GM18907 (cell line): Measurements from ENCODE around the gene SCAP.
A peak's percentile ranks its signal among the peaks of the same experiment; 100 is the strongest.
"Not testable (repeated sequence)": the region's sequence is repeated elsewhere in the genome, so short reads cannot be mapped to it uniquely, and the experiment has no call there.

Experiments used
- ATAC-seq: cut with Tn5 transposase; IDR thresholded peaks from one replicate; pipeline ENCODE4 v1.9.1; 2021; ENCODE audit warnings: mild to moderate bottlenecking, moderate library complexity; ENCODE audit not compliant: unreplicated experiment

Gene SCAP

DNA sequence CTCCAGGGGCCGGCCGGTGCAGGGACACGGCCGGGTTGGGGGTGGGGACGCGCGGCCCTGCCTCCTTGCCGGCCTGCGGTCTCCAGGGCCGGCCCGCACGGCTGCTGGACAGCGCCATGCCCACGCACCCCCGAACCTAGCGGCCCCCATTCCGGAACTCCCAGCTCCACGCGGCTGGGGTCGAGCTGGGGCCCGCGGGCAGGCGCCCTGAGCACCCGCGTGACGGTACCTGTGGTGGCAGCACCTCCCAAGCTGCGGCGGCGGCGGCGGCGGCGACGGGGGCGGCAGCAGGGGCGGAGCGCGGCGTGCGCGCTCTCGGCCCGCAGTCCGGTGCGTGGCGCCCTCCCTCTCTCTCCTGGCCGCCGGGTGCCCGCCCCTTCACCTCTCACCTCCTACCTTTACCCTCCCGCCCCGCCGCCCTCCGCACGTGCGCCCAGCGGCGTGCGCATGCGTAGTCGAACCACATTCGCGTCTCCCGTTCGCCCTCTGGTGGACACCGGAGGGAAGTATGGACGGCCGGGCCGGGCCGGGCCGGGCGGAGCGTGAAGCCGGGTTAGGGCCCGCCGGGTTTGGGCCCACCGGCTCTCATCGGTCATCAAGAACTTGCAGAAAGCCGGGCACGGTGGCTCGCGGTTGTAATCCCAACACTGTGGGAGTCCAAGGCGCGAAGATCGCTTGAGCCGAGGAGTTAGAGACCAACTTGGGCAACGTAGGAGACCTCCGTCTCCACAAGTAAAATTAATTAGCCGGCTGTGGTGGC lies at the start of gene SCAP:
Gene SCAP, minus strand, starts transcription at position 372 of the 760 bp plus-strand sequence. CDS start 32,948 bp downstream, outside the sequence.
- ATAC-seq: peak; percentile 88

DNA sequence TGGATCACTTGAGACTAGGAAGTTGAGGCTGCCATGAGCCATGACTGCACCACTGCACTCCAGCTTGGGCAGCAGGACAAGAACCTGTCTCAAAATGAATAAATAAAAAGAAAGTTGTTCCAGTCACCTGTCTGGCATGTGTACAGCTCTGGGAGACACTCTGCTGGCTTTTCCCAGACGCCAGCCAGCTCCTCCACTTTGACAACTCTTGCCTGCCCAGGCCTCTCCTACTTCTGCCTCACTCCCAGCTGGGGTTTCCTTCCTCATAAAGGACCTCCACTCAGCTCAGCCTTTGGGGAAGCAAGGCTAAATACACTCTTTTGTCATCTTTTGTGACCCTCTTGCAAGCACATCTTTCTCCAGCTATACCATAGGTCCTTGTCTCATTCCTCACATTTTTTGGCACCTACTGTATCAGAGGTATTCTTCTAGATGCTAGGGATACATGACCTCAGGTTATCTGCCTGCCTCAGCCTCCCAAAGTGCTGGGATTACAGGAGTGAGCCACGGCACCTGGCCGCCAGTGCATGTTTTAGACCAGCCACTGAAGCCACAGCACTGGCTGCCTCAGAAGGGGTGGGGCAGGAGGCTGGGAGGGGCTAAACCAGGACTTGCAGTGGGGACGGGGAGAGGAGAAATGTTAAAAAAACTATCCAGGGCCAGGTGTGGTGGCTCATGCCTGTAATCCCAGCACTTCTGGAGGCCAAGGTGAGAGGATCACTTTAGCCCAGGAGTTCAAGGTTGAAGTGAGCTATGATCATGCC lies 47.8 kb upstream of the SCAP start:
- ATAC-seq: no peak

DNA sequence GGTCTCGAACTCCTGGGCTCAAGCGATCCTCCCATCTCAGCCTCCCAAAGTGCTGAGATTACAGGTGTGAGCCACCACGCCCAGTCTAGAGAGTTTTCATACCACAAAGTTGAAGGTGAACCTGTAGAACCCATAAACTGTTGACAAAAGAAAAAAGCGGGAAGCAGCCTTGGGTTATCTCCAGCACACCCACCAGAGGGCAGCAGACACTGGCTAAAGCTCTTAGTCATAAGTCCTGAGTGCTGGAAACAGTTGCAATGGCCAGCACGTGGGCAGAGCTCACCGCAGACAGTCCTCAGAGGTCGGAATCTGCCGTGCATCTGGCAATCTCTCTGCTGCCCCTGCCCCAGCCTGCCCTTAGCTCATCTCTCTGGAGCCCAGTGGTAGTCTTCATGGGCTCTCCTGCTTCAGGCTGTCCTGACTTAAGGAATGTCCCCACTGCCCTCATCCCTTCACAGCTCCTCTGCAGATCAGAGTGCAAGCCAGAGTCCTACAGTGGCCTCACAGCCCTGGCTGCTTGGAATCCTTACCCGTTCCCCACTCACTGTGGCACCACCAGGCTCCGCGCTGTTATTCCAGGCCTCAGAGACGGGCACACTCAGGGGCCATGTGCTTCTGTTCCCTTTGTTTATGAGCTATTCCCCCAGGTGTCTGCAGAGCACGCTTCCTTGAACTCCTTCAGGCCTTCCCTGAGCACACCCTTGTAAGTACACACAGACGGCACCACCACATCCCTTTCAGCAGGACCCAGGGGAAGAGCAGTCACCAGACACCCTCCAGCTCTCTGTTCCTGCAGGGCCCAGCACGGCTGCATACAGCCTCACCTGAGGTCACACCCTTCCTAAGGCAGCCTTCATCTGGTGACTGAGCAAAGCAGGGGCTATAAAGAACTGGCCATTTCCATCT lies 46.6 kb upstream of the SCAP start:
- peak; percentile 64 for ATAC-seq

DNA sequence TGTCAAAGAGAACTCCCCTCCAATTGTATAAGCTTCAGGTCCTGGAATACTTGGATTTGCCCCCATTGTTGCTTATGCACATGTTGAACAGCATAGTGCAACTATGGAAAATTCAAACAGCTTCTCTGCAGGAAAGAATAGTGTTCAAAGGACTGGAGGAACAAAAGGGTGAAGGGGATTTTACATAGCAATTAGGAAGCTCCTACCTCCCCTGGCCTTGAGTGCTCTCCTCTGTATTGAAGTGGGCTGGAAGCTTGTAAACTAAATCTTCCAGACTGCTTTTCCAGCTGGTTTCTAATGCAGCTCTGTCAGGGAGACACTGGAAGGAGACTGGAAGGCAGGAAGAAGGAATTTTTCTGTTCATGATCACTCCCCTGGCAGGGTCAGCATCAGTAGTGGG lies 45.0 kb upstream of the SCAP start:
- ATAC-seq: no peak

DNA sequence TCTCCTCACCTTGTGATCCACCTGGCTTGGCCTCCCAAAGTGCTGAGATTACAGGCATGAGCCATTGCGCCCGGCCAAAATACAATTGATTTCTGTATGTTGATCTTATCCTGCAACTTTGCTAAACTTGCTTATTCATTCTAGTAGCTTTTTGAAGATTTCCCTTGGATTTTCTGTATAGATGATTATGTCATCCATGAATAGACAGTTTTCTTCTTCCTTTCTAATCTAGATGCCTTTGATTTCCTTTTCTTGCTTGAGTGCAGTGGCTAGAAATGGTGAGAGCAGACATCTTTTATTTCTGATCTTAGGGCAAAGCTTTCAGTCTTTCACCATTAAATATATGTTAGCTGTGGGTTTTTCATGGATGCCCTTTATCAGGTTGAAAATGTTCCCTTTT lies 42.2 kb upstream of the SCAP start:
- ATAC-seq: no peak

DNA sequence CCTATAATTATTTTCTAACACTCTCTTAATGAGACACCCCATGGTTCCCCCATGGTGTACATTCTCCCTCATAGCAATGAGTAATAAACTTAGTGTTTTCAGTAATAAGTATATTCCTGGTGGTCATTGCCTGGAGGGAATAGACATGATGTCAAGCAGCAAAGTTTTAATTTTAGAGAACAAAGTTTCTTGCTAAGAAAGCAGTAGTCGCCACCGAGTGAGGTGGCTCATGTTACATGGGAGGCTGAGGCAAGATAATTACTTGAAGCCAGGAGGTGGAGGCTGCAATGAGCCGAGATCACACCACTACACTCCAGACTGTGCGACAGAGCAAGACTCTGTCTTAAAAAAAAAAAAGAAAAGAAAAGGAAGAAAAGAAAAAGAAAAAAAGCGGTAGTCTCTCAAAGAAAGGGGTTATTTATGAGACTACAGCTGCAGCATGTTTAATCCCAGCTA lies 40.2 kb upstream of the SCAP start:
- no peak for ATAC-seq

- ATAC-seq: no peak
These were observed 39.4 kb upstream of the SCAP start for GRCh38 chr3:47515100-47515499.

DNA sequence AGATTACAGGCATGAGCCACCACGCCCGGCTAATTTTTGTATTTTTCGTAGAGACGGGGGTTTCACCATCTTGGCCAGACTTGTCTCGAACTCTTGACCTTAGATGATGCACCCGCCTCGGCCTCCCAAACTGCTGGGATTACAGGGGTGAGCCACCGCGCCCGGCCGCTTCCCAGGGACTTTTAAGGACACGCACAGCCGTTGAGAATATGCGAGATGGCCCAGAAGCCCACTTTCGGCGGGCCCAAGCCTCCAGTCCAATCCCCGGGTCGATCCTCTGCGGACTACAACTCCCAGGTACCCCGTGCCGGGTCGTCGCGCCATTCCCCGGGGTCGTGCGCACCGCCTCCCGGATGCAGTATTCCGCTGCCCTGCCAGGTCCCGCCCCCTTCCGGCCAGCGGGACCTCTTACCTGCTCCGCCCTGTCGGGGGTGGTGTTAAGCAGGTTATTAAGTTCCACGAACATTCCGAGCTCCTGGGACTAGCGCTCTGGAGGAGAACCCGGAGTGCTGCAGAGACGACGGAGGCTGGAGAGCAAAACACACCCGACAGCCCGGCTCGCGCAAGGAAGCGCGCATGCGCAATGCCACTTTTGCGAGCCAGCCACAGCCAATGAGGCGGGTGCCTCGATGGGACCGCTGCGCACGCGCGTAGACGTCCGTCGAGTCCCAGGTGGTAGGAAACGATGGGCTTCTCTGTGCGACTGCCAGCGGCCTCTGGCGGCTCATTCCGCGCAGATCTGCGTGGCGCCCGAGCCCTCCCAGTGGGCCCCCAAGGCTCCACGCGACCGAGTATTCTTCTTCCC lies 37.6 kb upstream of the SCAP start, which contains the start of gene ELP6:
Gene ELP6, minus strand, starts transcription at position 588 of the 805 bp plus-strand sequence. Its CDS starts 122 bp downstream, at position 466.
- ATAC-seq: peak; percentile 93

GRCh38 chr3:47512416-47513124 lies 36.8 kb upstream of the SCAP start:
- peak; percentile 14 for ATAC-seq

- not testable (repeated sequence) for ATAC-seq
These were observed 29.5 kb upstream of the SCAP start for GRCh38 chr3:47505267-47505666.

DNA sequence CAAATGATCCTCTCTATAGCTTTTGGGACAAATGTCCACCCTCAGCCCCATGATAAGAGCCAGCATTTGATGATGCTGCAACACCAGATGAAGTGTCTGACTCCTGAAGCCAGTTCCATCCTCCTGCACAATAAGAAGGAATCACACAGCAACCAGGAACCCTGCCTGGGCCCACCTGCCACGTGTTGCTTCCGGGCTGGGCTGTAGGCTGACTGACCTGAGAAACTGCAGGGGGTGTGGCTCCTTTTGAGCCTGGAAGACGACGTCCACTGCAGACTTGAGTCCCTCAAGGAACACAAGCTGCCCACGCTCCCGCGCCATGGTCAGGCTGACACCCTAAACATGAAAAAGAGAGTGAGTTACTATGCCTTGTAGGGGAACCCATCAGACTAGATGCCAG lies 28.4 kb upstream of the SCAP start:
- no peak for ATAC-seq

DNA sequence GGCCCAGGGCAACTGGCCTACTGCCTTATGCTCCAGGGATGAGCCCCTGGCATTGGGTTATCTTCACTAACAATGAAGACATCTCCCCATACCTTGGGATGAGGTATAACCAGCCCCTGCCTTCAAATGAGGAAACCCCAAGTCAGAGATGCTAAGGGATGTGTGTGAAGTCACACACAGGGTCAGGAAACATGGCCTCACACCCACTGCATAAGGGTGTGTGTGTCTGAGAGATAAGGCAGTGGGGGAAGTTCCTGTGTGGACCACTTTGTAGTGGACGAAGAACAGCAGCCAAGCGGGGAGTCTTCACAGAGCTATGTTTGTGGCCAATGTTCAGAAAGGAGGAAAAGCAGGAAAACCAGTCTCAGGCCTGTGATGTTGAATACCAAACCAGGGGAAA lies 27.3 kb upstream of the SCAP start:
- ATAC-seq: no peak

GRCh38 chr3:47496892-47497291 lies 21.2 kb upstream of the SCAP start:
- ATAC-seq: no peak

DNA sequence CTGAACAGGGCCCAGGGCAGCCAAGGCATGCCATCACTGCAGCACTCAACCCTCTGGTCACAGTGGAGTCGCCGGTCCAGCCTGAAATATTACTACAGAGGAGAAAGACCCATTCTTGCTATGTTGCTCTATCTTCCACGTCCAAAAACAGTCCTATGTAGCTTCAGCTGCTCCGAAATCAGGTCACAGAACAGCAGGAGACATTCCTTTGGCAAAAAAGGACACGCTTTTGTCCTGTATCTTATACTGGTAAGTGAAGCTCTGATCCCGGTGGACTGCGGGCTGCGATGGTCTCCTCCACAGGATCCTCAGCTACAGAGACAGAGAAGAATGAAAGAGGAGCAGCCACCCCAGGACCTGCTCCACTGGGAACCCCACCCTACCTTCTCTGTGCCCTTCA lies 20.1 kb upstream of the SCAP start:
- ATAC-seq: no peak

DNA sequence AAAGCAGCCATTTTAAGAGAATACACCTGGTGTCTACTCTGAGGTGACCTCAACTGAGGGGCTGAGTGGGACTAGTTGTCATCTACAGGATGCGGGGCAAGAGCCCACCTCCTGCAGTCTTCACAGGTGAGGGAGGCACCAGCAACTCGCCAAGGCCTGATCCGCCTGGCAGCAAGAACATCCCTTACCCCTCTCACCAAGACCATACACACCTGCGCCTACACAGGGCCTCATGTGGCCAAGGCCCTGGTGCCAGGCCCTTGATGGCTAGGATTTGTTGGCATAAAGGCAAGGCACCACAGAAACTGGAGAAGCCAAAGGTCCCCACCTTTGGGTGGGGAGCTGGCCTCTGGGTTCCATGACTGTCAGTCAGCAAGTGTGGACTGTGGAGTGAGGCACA lies 19.4 kb upstream of the SCAP start:
- no peak for ATAC-seq

DNA sequence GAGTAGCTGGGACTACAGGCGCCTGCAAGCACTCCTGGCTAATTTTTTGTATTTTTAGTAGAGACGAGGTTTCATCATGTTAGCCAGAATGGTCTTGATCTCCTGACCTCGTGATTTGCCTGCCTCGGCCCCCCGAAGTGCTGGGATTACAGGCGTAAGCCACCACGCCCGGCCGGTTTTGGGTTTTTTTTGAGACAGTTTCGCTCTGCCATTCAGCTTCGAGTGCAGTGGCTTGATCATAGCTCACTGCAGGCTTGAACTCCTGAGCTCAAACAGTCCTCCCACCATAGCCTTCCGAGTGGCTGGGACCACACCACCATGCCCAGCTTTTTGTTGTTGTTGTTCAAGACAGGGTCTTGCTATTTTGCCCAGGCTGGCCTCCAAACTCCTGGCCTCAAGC lies 16.0 kb upstream of the SCAP start:
- no peak for ATAC-seq

DNA sequence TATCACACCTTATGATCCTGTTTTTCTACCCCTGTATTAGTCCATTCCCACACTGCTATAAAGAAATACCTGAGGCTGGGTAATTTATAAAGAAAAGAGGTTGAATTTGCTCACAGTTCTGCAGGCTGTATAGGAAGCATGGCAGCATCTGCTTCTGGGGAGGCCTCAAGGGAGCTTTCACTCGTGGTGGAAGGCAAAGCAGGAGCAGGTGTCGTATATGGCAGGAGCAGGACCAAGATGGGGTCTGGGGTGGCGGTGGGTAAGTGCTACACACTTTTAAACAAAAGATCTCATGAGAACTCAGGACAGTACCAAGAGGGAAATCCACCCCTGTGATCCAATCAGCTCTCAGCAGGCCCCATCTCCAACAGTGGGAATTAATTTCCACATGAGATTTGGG lies 15.4 kb upstream of the SCAP start:
- ATAC-seq: no peak

DNA sequence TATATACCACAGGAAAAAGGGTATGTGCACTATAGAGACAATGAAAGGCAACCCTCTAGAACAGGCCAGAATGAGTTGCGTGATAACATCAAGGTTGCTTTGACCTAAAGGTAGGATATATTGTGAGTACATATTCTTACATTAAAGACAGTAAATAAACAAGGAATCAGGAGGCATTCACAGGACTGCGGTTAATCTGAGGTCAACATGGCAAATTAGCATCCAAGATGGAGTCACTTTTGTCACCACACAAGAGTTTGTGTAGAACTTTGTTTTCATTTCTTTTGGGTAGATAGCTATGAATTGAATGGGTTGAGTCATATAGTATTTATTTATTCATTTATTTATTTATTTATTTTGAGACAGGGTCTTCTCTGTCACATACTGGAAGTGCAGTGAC lies 11.5 kb upstream of the SCAP start:
- ATAC-seq: no peak

GRCh38 chr3:47485812-47486211 lies 10.1 kb upstream of the SCAP start:
- ATAC-seq: no peak

- no peak for ATAC-seq
These were observed 6.6 kb upstream of the SCAP start for GRCh38 chr3:47482366-47482765.
